ENCODE measurements around the gene DDIT4.

Gene DDIT4

DNA sequence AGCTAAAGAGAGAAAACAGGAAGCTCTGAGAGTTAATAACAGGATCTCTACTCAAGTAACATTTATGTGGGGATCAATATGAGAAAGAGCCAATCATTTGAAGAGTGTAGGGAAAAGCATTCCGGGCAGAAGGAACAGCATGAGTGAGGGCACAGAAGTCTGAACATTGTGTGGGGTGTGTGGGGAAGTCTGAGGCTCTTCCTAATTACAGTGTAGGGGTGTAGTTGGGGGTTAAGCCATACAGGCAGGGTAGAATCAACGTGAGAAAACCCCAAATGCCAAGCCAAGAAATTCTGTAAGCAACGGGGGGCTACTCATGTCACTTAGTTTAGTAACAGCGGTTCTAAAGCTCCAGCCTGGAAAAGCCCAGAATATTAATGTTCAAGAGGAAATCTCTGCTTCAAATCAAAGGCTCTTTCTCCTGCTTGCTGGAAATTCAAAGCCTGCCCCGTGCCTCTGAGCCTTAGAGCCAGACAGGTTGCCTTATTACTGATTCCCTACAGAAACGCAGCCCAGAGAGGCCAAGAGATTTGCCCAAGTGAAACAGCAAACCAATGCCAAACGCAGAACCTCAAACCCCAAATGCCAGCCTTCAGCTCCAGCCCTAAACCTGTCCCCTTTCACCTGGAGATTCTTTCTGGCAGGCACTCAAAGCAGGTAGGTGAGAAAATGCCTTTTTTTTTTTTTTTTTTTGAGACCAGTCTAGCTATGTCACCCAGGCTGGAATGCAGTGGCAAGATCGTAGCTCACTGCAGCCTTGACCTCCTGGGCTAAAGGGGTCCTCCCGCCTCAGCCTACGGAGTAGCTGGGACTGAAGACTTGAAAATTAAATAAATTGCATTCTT lies 44.9 kb downstream of the DDIT4 start:
- DNase-seq (ENCODE audit: low spot score) = no peak

DNA sequence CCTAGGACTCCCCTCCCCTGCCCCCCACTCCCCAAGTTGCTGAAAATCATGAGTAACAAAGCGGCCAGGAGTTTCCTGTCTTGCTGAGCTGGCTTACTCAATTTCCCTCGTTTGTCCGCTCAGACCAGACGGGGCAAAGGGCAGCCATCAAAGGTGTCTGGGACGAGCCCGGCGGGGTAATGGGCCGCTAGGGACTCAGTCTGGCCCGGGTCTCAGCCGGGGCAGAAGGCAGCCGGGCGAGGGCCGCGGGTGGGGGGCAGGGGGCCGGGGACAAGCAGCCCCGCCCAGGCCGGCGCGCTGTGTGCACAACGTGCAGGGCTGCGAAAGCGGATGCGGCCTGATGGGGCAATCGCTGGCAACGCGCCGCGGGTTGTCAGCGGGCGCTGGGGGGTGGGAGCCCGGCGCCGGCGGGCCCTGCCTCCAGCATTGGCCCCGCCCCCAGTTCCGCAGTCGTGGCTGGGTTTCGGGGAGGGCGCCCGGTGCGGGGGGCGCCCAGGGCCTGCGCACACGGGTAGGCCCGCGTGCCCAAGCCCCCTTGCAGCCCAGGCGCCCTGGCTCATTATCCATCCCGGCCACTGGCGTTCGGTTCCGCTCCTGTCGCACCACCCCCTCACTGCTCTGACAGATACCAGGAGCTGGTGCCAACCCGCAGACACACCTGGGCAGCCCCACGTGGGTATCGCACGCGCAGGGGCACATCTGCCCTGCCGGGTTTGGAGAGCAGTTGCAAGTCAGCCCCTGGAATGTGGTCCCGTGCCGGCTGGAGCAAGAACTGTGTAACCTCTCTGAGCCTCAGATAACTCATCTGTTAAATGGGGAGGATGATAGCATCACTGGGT lies 45.9 kb downstream of the DDIT4 start:
- DNase-seq (ENCODE audit: low spot score) = peak; percentile 89

DNA sequence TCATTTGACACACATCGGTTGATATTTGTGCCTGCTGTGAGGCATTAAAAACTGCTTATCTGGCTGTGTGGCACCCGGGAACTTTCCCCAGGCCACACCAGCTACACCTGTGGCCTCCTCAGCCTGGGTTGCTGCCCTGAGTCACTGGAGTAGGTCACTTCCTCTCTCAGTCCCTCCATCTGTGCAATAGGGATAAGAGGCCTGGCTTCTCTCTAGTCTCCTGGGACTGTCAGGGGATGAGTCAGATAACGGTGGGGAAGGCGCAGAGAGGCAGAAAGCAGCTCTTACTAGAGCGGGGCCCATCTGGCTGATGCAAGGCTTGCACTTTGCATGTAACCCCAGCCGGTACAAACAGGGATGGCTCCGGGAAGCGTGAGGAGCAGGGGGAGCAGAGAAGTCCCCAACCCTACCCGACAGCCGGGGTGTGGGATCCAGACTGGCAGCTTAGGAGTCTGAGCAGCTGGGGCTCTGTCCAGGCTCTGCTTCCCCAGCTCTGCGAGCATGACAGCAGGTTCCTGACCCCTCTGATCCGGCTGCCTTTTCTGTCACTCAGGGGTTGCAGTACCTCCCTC lies 47.0 kb downstream of the DDIT4 start:
- DNase-seq (ENCODE audit: low spot score) = peak; percentile 74

DNA sequence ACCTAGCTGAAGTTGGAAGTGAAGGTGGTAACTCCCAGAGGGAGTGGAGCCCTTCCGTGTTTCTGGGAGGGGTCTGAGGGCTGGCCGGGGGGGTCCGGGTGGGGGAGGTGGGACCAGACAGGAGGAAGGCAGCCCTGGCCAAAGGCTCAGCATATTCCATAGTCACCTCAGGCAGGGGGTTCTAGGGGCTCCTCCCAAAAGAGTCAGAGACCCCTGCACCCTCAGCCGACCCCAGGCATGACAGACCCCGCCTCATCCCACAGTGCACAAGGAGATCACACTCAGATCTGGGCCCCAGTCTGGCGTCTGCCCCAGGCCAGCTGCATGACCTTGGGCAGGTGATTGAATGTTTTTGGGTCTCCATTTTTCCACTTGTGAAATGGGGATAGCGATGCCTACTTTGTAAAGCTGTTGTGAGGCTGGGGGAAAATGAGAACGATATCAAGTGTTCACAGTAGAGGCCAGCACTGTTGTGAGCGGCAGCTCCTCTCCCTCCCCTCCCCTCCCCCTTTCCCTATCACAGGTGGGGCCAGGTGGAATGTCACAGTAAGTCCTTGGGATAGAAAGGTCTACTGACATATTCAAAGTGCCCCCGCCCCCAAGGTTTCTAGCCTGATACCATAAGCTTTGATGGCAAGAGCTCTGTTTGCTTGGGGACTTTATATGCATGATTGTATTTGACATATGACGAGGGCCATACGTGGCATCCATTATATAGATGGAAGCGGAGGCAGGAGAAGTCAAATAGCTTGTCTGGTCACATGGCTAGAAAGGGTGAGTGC lies 47.7 kb downstream of the DDIT4 start:
- DNase-seq (ENCODE audit: low spot score) = no peak

DNA sequence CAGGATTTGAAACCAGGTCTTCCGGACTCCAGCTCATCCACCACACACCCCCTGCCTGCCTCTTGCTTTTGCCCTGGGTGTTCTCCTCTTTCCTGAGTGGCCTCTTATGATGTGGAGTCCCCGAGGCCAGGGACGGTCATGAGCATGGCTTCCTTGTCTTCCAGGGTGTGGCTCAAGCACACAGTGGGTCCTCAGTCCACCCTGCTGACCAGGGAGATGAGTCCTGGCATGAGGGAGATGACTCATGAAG lies 48.2 kb downstream of the DDIT4 start:
- DNase-seq (ENCODE audit: low spot score) = no peak

DNA sequence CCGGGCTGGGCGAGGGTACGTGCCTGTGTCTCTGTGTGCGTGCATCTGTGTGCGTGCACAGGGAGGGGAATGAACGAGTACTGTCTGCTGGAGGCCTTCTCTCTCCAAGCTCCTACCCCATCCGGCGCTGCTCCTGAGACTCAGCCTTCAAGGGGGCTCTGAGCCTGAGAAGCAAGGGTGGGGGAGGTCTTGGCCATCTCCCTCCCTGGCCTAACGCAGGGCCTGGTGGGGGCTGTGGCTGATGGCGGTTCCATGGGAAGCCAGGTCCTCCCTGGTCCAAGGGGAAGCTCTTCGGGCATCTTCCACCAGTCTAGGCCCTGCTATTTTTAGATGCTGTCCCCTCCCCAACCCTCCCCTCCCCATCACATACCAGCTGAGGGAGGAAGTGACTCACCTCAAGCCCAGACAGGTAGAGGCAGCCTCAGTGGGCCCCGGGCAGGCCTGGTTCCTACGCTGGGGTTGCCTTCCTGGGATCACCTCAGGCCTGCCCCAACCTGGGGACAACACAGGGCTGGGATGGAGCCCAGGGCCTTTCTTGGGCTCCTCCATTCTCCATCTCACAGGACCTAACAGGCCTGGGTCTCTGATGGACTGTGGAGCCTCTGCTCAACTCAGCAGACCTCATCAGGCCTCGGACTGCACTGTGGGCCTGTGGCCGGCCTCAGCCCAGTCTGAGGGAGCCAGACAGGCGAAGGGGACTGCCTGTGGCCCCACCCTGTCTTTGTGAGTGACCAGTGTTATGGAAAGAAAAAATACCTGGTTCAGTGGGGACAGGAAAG lies 48.7 kb downstream of the DDIT4 start:
- DNase-seq (ENCODE audit: low spot score) = no peak

DNA sequence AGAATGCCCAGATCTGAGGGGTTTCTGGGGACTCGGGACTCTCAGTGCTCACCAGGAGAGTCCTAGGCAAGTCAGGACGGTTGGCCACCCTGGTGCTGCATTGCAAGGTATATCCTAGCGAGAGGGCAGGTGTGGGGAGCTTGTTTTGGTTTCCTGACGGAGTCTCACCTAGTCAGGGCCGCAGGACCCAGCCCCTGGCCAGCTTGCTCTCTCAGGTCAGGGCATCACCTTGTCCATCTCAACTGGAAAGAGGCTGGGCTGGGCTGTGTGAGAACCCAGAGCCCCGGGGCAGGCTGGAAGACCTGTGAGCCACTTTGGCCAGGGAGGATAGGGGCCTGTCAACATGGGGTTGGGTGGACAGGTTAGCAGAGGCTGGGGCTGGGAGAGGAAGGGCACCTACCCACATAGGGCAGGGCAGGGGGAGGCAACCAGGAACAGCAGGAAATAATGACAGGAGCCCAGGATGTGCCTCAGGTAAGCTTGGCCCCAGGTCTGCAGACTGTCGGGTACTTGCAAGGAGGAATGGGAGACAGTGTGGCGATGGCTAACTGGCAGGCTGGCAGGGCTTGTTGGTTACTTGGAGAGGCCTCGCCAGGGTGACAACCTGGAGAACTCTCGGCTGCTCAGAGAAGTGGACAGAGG lies 49.5 kb downstream of the DDIT4 start:
- DNase-seq (ENCODE audit: low spot score) = no peak

DNA sequence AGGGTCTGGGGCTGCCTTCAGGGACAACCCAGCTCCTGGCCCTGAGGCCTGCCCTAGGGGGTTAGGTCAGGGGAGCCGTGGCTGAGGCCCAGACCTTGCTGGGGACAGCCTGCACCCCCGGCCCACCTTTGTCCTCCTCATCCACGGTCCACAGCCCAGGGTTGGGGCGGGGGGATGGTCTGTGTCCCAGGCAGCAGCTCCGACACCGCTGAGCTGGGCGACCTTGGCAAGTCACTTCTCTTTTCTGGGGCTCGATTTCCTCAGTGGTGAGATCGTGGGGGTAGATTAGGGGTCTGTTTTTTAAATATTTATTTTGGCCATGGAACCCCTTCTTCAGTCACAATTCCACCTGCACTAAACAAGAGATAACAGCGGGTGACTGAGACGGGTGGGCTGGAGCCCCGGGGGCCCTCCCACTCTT lies 50.1 kb downstream of the DDIT4 start:
- no peak for DNase-seq (ENCODE audit: low spot score)
